Transverse colon (tissue), 4 donors: ENCODE results near the gene ADIPOQ.
"Not testable (repeated sequence)": the region's sequence is repeated elsewhere in the genome, so short reads cannot be mapped to it uniquely, and the experiment has no call there.

ENCODE experiments used
- CTCF ChIP-seq, 5 experiments: fragments of 200-600 bp in 3 of 5; fragments of 450-650 bp in 2 of 5; sonication (generic) in 3 of 5; IDR thresholded peaks; 1 replicate in 2 of 5; 2 replicates in 3 of 5; pipeline ENCODE4 v1.5.1; 2016 to 2017; ENCODE audit warnings: antibody characterized with exemption in 5 of 5, inconsistent platforms in 3 of 5, mild to moderate bottlenecking in 2 of 5, moderate library complexity in 1 of 5
- POLR2AphosphoS5 ChIP-seq, 3 donors: sonication (generic); formaldehyde crosslinking; IDR thresholded peaks; one replicate each; pipeline ENCODE4 v1.6.1; 2016; ENCODE audit warnings: antibody characterized with exemption in 3 of 3

GRCh38 chr3:186903676-186904075, 61.2 kb downstream of the ADIPOQ start:
- TF ChIP-seq CTCF, POLR2AphosphoS5 (IDR thresholded peaks at IDR 0.05): not testable (repeated sequence)
